Muscle layer of duodenum (tissue), 2 donors: Measurements from ENCODE around the gene DBH.

Source experiments
- H3K27ac ChIP-seq: one replicate; pipeline ENCODE4 v1.7.0; 2013; ENCODE audit warnings: mild to moderate bottlenecking, low read length
- H3K27me3 ChIP-seq: one replicate; pipeline ENCODE4 v1.7.0; 2013; ENCODE audit warnings: low read depth, mild to moderate bottlenecking, control low read depth, low read length
- H3K36me3 ChIP-seq, 2 donors: one replicate each; pipeline ENCODE4 v1.7.0; 2013; ENCODE audit warnings: low read length in 2 of 2, control low read depth in 1 of 2, mild to moderate bottlenecking in 1 of 2; ENCODE audit not compliant: insufficient read depth in 2 of 2, control insufficient read depth in 1 of 2
- H3K4me1 ChIP-seq, 2 donors: one replicate each; pipeline ENCODE4 v1.7.0; 2013; ENCODE audit warnings: low read length in 2 of 2, mild to moderate bottlenecking in 2 of 2, control low read depth in 1 of 2, moderate library complexity in 1 of 2; ENCODE audit not compliant: insufficient read depth in 2 of 2, control insufficient read depth in 1 of 2
- H3K4me3 ChIP-seq, 2 donors: one replicate each; pipeline ENCODE4 v1.7.0; 2013; ENCODE audit warnings: low read length in 2 of 2, low read depth in 1 of 2, mild to moderate bottlenecking in 1 of 2
- H3K9me3 ChIP-seq, 2 donors: one replicate each; pipeline ENCODE4 v1.7.0; 2013; ENCODE audit warnings: low read length in 2 of 2, control low read depth in 1 of 2, mild to moderate bottlenecking in 1 of 2; ENCODE audit not compliant: control insufficient read depth in 1 of 2
- donor health status: healthy.

Gene DBH

GRCh38 chr9:133690081-133690561 is 54.0 kb downstream of the DBH start:
- H3K4me3 ChIP-seq = no peak overlapping the region
- peaks cover 0 to 5% of the 10 kb centered on the region in 2 donors for H3K36me3 ChIP-seq
- no peaks in the 10 kb centered on the region for H3K4me1 ChIP-seq
- H3K9me3 ChIP-seq = no peaks in the 10 kb centered on the region
- H3K27ac ChIP-seq = no peak overlapping the region
- H3K27me3 ChIP-seq = no peaks in the 10 kb centered on the region

- no peaks in the 10 kb centered on the region for H3K27me3 ChIP-seq
- no peak overlapping the region for H3K27ac ChIP-seq
- H3K9me3 ChIP-seq = no peaks in the 10 kb centered on the region
- no peak overlapping the region for H3K4me3 ChIP-seq
- H3K4me1 ChIP-seq = no peaks in the 10 kb centered on the region
- peaks cover 0 to 5% of the 10 kb centered on the region in 2 donors for H3K36me3 ChIP-seq
Observed at GRCh38 chr9:133691191-133691590, 55.0 kb downstream of the DBH start.

- H3K27me3 ChIP-seq = no peaks in the 10 kb centered on the region
- peaks cover 0 to 5% of the 10 kb centered on the region in 2 donors for H3K36me3 ChIP-seq
- no peaks in the 10 kb centered on the region for H3K9me3 ChIP-seq
- no peak overlapping the region for H3K27ac ChIP-seq
- H3K4me1 ChIP-seq = no peaks in the 10 kb centered on the region
- H3K4me3 ChIP-seq = no peak overlapping the region
Observed at GRCh38 chr9:133691626-133692363, 55.6 kb downstream of the DBH start.

- no peaks in the 10 kb centered on the region for H3K4me1 ChIP-seq
- no peaks in the 10 kb centered on the region for H3K9me3 ChIP-seq
- no peaks in the 10 kb centered on the region for H3K27me3 ChIP-seq
- H3K27ac ChIP-seq = no peak overlapping the region
- peaks cover 0 to 5% of the 10 kb centered on the region in 2 donors for H3K36me3 ChIP-seq
- no peak overlapping the region for H3K4me3 ChIP-seq
Observed at GRCh38 chr9:133692364-133692985, 56.3 kb downstream of the DBH start.

GRCh38 chr9:133693116-133693515 is 57.0 kb downstream of the DBH start:
- H3K9me3 ChIP-seq = no peaks in the 10 kb centered on the region
- H3K27me3 ChIP-seq = no peaks in the 10 kb centered on the region
- H3K4me1 ChIP-seq = no peaks in the 10 kb centered on the region
- no peak overlapping the region for H3K4me3 ChIP-seq
- peaks cover 0 to 5% of the 10 kb centered on the region in 2 donors for H3K36me3 ChIP-seq
- H3K27ac ChIP-seq = no peak overlapping the region

GRCh38 chr9:133693703-133694529 is 57.8 kb downstream of the DBH start:
- H3K9me3 ChIP-seq = no peaks in the 10 kb centered on the region

GRCh38 chr9:133694686-133695085 is 58.5 kb downstream of the DBH start:
- no peaks in the 10 kb centered on the region for H3K9me3 ChIP-seq
- no peaks in the 10 kb centered on the region for H3K4me1 ChIP-seq
- peaks cover 0 to 5% of the 10 kb centered on the region in 2 donors for H3K36me3 ChIP-seq
- H3K27me3 ChIP-seq = no peaks in the 10 kb centered on the region
- no peak overlapping the region for H3K4me3 ChIP-seq
- H3K27ac ChIP-seq = no peak overlapping the region

More at GRCh38 chr9:133693703-133694529, 57.8 kb downstream of the DBH start:
- peaks cover 0 to 5% of the 10 kb centered on the region in 2 donors for H3K36me3 ChIP-seq
- no peaks in the 10 kb centered on the region for H3K4me1 ChIP-seq
- H3K4me3 ChIP-seq = no peak overlapping the region
- no peak overlapping the region for H3K27ac ChIP-seq
- H3K27me3 ChIP-seq = no peaks in the 10 kb centered on the region

- H3K27ac ChIP-seq = no peak overlapping the region
Observed at GRCh38 chr9:133696071-133696472, 59.9 kb downstream of the DBH start.

GRCh38 chr9:133699546-133699945 is 63.4 kb downstream of the DBH start:
- Histone ChIP-seq H3K27me3 (no peaks in the 10 kb centered on the region), H3K4me3 (no peak overlapping the region), H3K9me3 (no peaks in the 10 kb centered on the region), H3K27ac (no peak overlapping the region), H3K36me3 (no peaks in the 10 kb centered on the region), H3K4me1 (peaks cover 0 to 14% of the 10 kb centered on the region in 2 donors)

More at GRCh38 chr9:133696071-133696472, 59.9 kb downstream of the DBH start:
- Histone ChIP-seq H3K36me3 (peaks cover 0 to 5% of the 10 kb centered on the region in 2 donors), H3K9me3 (no peaks in the 10 kb centered on the region), H3K4me1 (no peaks in the 10 kb centered on the region), H3K4me3 (no peak overlapping the region), H3K27me3 (no peaks in the 10 kb centered on the region)

GRCh38 chr9:133700819-133701320 is 64.7 kb downstream of the DBH start:
- H3K36me3 ChIP-seq = no peaks in the 10 kb centered on the region
- no peak overlapping the region for H3K27ac ChIP-seq
- H3K4me1 ChIP-seq = peaks cover 0 to 14% of the 10 kb centered on the region in 2 donors
- H3K27me3 ChIP-seq = no peaks in the 10 kb centered on the region
- no peaks in the 10 kb centered on the region for H3K9me3 ChIP-seq
- no peak overlapping the region for H3K4me3 ChIP-seq
